ENCODE measurements around the gene SLC35A5. TPM values are rescaled to one million over a fixed set of nuclear protein-coding genes. Genes with fewer than 3 reads are reported as not detected.

The SLC35A5 gene
- total RNA-seq, 4 donors from 2014 or later: 18.6 to 28.7 (median 22.8) TPM

DNA sequence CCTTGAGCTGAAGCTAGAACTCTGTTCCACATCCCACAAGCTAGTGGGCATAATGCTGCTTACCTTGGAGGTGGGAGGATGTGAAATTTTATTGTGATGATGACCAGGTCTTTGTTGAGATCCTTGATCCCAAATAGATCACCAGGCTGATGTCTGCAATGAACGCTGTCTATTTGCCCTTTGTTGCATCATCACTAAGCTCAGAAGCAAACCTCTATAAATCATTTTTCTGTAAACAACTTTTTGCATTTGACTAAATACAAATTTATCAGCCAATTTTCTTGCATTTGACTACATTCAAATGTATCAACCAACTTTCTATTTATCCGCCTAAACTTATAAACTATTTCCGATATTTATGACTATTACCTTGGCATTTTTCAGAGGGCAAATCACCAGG lies 69.4 kb downstream of the SLC35A5 start:
- 90% methylated on average over 3 of the region's 3 CpGs for WGBS
- H3K4me3 ChIP-seq: no peak overlapping the region
- intact Hi-C loops (cut with DNase I): loop anchor here (5.0 kb wide), 1 partner anchor 49 kb away; no protein-coding TSS in a partner anchor
- H3K4me1 ChIP-seq: peaks cover 18 to 87% (median 85%) of the 10 kb centered on the region in 4 donors
- H3K9me3 ChIP-seq: no peaks in the 10 kb centered on the region
- H3K36me3 ChIP-seq: no peaks in the 10 kb centered on the region
- no peak for DNase-seq (ENCODE audit: extremely low spot score)
- peak overlapping the region; percentile 37 to 84 (median 72) for H3K27ac ChIP-seq (replicated peaks in 1 of 4)
- TF ChIP-seq EP300 (IDR thresholded peaks at IDR 0.05) (no peak), POLR2AphosphoS5 (IDR thresholded peaks at IDR 0.05) (no peak), POLR2A (IDR thresholded peaks at IDR 0.05; ENCODE audit: low read depth) (no peak)
- TF ChIP-seq, protein P1, sequence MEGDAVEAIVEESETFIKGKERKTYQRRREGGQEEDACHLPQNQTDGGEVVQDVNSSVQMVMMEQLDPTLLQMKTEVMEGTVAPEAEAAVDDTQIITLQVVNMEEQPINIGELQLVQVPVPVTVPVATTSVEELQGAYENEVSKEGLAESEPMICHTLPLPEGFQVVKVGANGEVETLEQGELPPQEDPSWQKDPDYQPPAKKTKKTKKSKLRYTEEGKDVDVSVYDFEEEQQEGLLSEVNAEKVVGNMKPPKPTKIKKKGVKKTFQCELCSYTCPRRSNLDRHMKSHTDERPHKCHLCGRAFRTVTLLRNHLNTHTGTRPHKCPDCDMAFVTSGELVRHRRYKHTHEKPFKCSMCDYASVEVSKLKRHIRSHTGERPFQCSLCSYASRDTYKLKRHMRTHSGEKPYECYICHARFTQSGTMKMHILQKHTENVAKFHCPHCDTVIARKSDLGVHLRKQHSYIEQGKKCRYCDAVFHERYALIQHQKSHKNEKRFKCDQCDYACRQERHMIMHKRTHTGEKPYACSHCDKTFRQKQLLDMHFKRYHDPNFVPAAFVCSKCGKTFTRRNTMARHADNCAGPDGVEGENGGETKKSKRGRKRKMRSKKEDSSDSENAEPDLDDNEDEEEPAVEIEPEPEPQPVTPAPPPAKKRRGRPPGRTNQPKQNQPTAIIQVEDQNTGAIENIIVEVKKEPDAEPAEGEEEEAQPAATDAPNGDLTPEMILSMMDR (IDR thresholded peaks at IDR 0.05): no peak
- H3K27me3 ChIP-seq: no peaks in the 10 kb centered on the region

DNA sequence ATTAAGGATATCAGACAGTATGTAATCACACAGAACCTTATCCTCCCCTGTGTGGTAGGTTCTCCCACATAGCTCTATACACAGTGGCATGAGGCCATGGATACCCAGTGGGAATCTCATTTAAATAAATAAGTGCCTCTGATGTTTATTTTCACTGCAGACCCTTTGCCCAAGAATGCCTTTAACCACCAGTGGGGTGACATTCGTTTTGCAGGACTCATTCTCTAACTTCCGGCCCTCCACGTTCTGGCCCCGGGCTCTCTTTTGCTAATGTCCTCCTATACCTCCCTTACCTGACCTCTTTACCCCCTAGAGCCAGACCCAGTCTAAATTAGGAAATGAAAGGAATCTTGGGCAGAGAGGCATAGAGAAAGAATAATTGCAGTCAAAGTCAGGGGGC lies 70.8 kb downstream of the SLC35A5 start:
- no peak for TF ChIP-seq POLR2A (IDR thresholded peaks at IDR 0.05; ENCODE audit: low read depth)
- no peak for TF ChIP-seq EP300 (IDR thresholded peaks at IDR 0.05)
- TF ChIP-seq POLR2AphosphoS5 (IDR thresholded peaks at IDR 0.05): no peak
- TF ChIP-seq, protein P1 (IDR thresholded peaks at IDR 0.05): no peak
- Histone ChIP-seq H3K9me3 (no peaks in the 10 kb centered on the region), H3K27me3 (no peaks in the 10 kb centered on the region), H3K36me3 (no peaks in the 10 kb centered on the region), H3K4me3 (peak overlapping the region in 3 of 4 donors; percentile 3 to 57 (median 18)), H3K4me1 (peaks cover 18 to 91% (median 85%) of the 10 kb centered on the region in 4 donors), H3K27ac (replicated peaks in 1 of 4) (peak overlapping the region; percentile 83 to 84 (median 83))
- no peak for DNase-seq (ENCODE audit: extremely low spot score)
- WGBS: 31% methylated on average over 4 of the region's 4 CpGs
- intact Hi-C loops (cut with DNase I): loop anchor here (5.0 kb wide), 1 partner anchor 50 kb away; no protein-coding TSS in a partner anchor

DNA sequence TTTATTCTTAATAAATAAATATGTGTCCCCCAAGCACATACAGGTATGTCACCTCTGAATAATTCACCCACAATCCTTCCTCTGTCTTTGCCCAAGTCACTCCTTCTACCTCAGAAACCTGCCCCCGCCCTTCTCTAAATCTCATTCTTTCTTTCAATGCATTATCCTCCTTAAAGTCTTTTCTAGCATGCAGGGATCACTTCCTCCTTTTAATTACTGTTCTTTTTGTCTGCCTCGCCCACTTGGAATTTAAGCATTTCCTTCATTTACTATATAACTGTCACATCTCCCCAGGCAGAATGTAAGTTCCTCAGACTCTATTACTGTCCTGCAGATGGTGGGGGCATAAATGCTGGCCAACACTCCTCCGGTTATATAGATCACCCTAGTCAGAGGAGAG lies 71.3 kb downstream of the SLC35A5 start:
- no peak for TF ChIP-seq POLR2AphosphoS5 (IDR thresholded peaks at IDR 0.05)
- no peak for TF ChIP-seq POLR2A (IDR thresholded peaks at IDR 0.05; ENCODE audit: low read depth)
- TF ChIP-seq, protein P1 (IDR thresholded peaks at IDR 0.05): no peak
- TF ChIP-seq EP300 (IDR thresholded peaks at IDR 0.05): no peak
- intact Hi-C loops (cut with DNase I): loop anchor here (5.0 kb wide), 1 partner anchor 51 kb away; no protein-coding TSS in a partner anchor
- Histone ChIP-seq H3K36me3 (no peaks in the 10 kb centered on the region), H3K9me3 (no peaks in the 10 kb centered on the region), H3K27ac (replicated peaks in 1 of 4) (peak overlapping the region; percentile 83 to 84 (median 83)), H3K27me3 (no peaks in the 10 kb centered on the region), H3K4me1 (peaks cover 18 to 91% (median 86%) of the 10 kb centered on the region in 4 donors), H3K4me3 (peak overlapping the region in 3 of 4 donors; percentile 3 to 57 (median 18))
- DNase-seq (ENCODE audit: extremely low spot score): no peak
- 26% methylated on average over 3 of the region's 3 CpGs for WGBS

- intact Hi-C loops (cut with DNase I): loop anchor here (5.0 kb wide), 1 partner anchor 51 kb away; no protein-coding TSS in a partner anchor
- TF ChIP-seq, protein P1 (IDR thresholded peaks at IDR 0.05): no peak
- peaks cover 18 to 96% (median 89%) of the 10 kb centered on the region in 4 donors for H3K4me1 ChIP-seq
Observed at GRCh38 chr3:112633757-112634156, 71.9 kb downstream of the SLC35A5 start.

More at GRCh38 chr3:112633757-112634156, 71.9 kb downstream of the SLC35A5 start:
- Histone ChIP-seq H3K9me3 (no peaks in the 10 kb centered on the region), H3K36me3 (no peaks in the 10 kb centered on the region), H3K4me3 (peak overlapping the region; percentile 3 to 57 (median 16)), H3K27ac (replicated peaks in 1 of 4) (peak overlapping the region; percentile 83 to 84 (median 83)), H3K27me3 (no peaks in the 10 kb centered on the region)
- 33% methylated on average over 1 of the region's 1 CpG for WGBS
- DNase-seq (ENCODE audit: extremely low spot score): no peak

Measured in esophagus muscularis mucosa (tissue), 4 donors.